ENCODE data around the gene GLOD5. TPM values are rescaled to one million over a fixed set of nuclear protein-coding genes. Genes with fewer than 3 reads are reported as not detected.

GLOD5 gene
- total and polyA plus RNA-seq, 8 donors = 0.37 to 0.99 (median 0.64) TPM; not detected in 4

- 67 to 70% methylated on average over 6 of the region's 6 CpGs for WGBS, 2 donors
- intact Hi-C loops (cut with DNase I) = no loop called here
- H3K9me3 ChIP-seq = no peaks in the 10 kb centered on the region
- no peak overlapping the region for H3K27ac ChIP-seq
- DNase-seq = no peak
- no peak overlapping the region for H3K4me3 ChIP-seq
- FAIRE-seq = no peak
- TF ChIP-seq, protein P1, sequence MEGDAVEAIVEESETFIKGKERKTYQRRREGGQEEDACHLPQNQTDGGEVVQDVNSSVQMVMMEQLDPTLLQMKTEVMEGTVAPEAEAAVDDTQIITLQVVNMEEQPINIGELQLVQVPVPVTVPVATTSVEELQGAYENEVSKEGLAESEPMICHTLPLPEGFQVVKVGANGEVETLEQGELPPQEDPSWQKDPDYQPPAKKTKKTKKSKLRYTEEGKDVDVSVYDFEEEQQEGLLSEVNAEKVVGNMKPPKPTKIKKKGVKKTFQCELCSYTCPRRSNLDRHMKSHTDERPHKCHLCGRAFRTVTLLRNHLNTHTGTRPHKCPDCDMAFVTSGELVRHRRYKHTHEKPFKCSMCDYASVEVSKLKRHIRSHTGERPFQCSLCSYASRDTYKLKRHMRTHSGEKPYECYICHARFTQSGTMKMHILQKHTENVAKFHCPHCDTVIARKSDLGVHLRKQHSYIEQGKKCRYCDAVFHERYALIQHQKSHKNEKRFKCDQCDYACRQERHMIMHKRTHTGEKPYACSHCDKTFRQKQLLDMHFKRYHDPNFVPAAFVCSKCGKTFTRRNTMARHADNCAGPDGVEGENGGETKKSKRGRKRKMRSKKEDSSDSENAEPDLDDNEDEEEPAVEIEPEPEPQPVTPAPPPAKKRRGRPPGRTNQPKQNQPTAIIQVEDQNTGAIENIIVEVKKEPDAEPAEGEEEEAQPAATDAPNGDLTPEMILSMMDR (IDR thresholded peaks at IDR 0.05) = no peak
- no peaks in the 10 kb centered on the region for H3K36me3 ChIP-seq
- H3K4me1 ChIP-seq = no peaks in the 10 kb centered on the region
- H3K27me3 ChIP-seq = no peaks in the 10 kb centered on the region
- ATAC-seq = no peak
Observed at GRCh38 chrX:48770296-48770695, 8.7 kb downstream of the GLOD5 start.

DNA sequence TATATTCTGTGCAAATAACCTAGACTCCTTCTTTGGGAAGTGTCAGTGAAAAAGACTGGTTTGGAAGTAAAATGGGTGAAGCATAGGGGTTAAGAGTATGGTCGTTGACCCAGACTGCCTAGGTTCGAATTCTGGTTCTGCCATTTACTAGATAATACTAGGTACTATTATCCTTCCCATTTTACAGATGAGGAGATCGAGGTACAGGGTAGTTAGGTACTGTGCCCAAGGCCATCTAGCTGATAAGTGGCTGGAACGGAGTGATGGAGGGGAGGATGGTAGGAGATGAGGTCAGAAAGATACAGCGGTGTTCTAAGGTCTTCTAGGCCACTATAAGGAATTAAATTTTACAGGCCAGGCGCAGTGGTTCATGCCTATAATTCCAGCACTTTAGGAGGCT is 11.1 kb downstream of the GLOD5 start:
- Histone ChIP-seq H3K9me3 (no peaks in the 10 kb centered on the region), H3K36me3 (no peaks in the 10 kb centered on the region), H3K4me3 (no peak overlapping the region), H3K27ac (no peak overlapping the region), H3K27me3 (peaks cover 0 to 3% (median 0%) of the 10 kb centered on the region in 4 donors), H3K4me1 (no peaks in the 10 kb centered on the region)
- FAIRE-seq (no peak), DNase-seq (no peak), ATAC-seq (no peak)
- TF ChIP-seq, protein P1 (IDR thresholded peaks at IDR 0.05) = no peak
- 70 to 81% methylated on average over 6 of the region's 6 CpGs for WGBS, 2 donors
- intact Hi-C loops (cut with DNase I) = no loop called here

- no peaks in the 10 kb centered on the region for H3K4me1 ChIP-seq
- DNase-seq (no peak), FAIRE-seq (no peak), ATAC-seq (no peak)
- 66 to 74% methylated on average over 13 of the region's 13 CpGs for WGBS, 2 donors
- TF ChIP-seq, protein P1 (IDR thresholded peaks at IDR 0.05) = no peak
- no peaks in the 10 kb centered on the region for H3K9me3 ChIP-seq
- H3K27me3 ChIP-seq = peaks cover 0 to 12% (median 0%) of the 10 kb centered on the region in 4 donors
- intact Hi-C loops (cut with DNase I) = no loop called here
- no peak overlapping the region for H3K4me3 ChIP-seq
- no peak overlapping the region for H3K27ac ChIP-seq
- H3K36me3 ChIP-seq = no peaks in the 10 kb centered on the region
Observed at GRCh38 chrX:48776818-48777439, 15.4 kb downstream of the GLOD5 start.

- H3K36me3 ChIP-seq = no peaks in the 10 kb centered on the region
- H3K27me3 ChIP-seq = peaks cover 0 to 12% (median 0%) of the 10 kb centered on the region in 4 donors
- H3K9me3 ChIP-seq = no peaks in the 10 kb centered on the region
- intact Hi-C loops (cut with DNase I) = no loop called here
- ATAC-seq = no peak
- no peak overlapping the region for H3K4me3 ChIP-seq
- no peak for FAIRE-seq
- WGBS, 2 donors = 63 to 75% methylated on average over 7 of the region's 7 CpGs
- H3K27ac ChIP-seq = no peak overlapping the region
- no peaks in the 10 kb centered on the region for H3K4me1 ChIP-seq
- TF ChIP-seq, protein P1 (IDR thresholded peaks at IDR 0.05) = no peak
- DNase-seq = no peak
Observed at GRCh38 chrX:48779399-48779798, 17.9 kb downstream of the GLOD5 start.

DNA sequence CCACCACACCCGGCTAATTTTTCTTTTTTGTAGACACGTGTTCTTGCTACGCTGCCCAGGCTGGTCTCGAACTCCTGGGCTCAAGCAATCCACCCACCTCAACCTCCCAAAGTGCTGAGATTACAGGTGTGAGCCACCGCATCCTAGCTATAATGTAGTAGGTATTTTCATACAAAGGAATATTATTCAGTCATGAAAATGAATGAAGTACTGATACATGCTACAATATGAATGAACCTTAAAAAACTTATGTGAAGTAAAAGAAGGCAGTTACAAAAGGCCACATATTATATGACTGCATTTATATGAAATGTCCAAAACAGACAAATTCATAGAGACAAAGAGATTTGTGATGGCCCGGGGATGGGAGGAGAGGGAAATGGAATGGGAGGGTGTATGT is 20.2 kb downstream of the GLOD5 start:
- whole genome bisulfite sequencing, 2 donors = 84 to 88% methylated on average over 6 of the region's 6 CpGs
- TF ChIP-seq, protein P1 (IDR thresholded peaks at IDR 0.05) = no peak
- H3K36me3 ChIP-seq = no peaks in the 10 kb centered on the region
- intact Hi-C loops (cut with DNase I) = no loop called here
- DNase-seq = no peak
- no peak overlapping the region for H3K4me3 ChIP-seq
- H3K9me3 ChIP-seq = no peaks in the 10 kb centered on the region
- H3K27ac ChIP-seq = no peak overlapping the region
- no peaks in the 10 kb centered on the region for H3K4me1 ChIP-seq
- peaks cover 0 to 12% (median 0%) of the 10 kb centered on the region in 4 donors for H3K27me3 ChIP-seq
- FAIRE-seq = no peak
- ATAC-seq = no peak
